Hepatocyte (in vitro differentiated cells): ENCODE results near the gene TRIM37.

ENCODE experiments used
- CTCF ChIP-seq: fragments of 200-600 bp; sonication (generic); IDR thresholded peaks from 2 replicates; pipeline ENCODE4 v1.5.1; 2016; ENCODE audit warnings: antibody characterized with exemption, mild to moderate bottlenecking; ENCODE audit not compliant: poor library complexity
- EZH2 ChIP-seq: fragments of 200-600 bp; sonication (generic); IDR thresholded peaks from 2 replicates; pipeline ENCODE4 v1.6.1; 2016; ENCODE audit warnings: antibody characterized with exemption, mild to moderate bottlenecking, borderline replicate concordance
- EZH2phosphoT487 ChIP-seq: fragments of 200-600 bp; sonication (generic); IDR thresholded peaks from one replicate; pipeline ENCODE4 v1.6.1; 2018; ENCODE audit warnings: antibody characterized with exemption, mild to moderate bottlenecking, low read depth, moderate library complexity; ENCODE audit not compliant: unreplicated experiment, severe bottlenecking

- TF ChIP-seq CTCF (no peak), EZH2phosphoT487 (no peak), EZH2 (no peak)
These were observed 56.9 kb downstream of the TRIM37 start for GRCh38 chr17:59049798-59050197.
